HG03064 (cell line): ENCODE measurements around the gene CSF1.

Source experiments
- ATAC-seq: cut with Tn5 transposase; IDR thresholded peaks from one replicate; pipeline ENCODE4 v1.9.1; 2021; ENCODE audit warnings: low read depth; ENCODE audit not compliant: unreplicated experiment

The CSF1 gene

GRCh38 chr1:109901141-109901523 lies 9.5 kb upstream of the CSF1 start:
- no peak for ATAC-seq

DNA sequence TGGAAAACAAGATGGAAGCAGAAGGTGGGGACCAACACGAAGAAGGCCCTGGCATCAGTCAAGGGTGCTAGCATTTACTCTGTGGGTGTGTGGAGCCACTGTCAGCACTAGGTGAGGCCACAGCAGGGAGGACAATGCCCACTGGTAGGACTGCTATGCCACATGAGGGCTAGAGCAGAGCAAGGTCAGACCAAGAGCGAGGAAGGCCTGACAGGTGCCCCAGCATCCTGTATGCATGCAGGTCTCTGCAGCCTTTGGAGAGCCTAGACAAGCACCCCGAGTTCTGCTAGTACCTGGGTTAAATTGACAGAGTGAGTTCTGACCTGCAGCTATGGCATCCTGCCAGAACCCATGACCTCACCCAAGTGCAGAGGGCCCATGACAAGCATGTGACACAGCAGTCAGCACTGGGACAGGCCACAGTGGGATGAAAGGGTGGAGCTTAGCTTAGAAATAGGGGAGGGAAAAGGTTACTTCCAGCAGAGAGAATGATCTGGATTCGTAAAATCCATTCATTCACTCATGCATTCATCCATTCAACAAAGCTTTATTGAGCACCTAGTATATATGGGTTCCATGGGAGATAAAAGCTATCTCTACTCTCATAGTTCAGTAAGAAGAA lies 9.0 kb upstream of the CSF1 start:
- no peak for ATAC-seq

DNA sequence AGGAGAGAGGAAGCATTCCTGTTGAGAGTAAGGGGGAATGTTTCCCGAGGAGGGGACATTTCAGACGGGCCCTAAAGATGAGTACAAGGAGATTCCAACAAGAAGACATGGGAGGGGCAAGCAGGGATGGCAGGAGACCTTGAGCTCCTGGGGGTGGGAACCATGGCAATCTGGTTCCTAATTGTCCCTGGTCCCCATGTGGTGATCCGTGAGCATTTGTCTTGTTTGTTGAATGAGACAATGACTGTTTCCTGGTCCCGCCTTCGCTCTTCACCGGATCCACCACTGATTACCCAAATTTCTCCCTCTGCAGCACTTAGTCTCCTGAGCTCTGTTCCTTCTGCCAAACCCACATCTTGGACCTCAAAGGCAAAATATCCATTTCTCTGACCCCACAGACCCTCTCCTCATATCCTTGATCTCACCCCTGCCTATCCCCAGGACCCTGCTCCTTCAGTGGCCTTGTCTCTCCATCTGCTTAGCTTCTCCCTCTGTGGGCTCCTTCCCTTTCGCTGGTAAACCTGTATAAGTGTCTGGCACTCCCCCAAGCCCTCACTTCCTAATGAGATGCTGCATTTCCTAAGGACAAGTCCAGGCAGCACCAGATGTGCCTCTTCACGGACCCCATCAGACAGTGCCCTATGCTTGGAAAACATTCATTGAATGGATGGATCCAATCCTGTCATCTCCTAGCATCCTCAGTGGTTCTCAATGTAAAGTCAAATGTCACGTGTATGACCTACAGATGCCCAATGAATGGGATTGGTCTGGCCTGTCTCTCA lies 8.3 kb upstream of the CSF1 start:
- no peak for ATAC-seq

DNA sequence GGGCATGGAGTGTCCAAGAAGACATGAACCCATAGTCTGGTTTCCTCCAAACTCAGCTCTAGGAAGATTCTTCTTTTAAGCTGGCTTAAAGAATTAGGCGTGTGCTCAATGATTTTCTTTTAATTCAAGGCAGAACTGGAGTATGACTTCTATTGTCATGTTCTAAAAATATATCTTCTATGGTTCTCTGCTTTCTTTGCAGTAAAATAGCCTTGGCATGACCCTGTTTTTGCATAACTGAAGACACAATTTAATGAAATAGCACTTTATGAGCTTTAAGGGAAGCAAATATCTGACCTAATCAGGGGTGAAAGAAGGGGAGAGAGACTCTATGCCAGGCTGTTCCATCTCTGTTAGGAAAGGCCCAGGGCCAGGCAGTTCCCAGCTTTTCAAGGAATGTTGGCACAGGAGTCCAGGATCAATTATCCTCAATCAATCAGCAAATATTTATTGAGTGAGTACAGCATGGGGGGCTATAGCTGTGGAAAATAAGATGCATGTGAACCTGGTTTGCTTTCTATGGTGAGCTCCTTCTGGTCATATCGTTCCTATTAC lies 7.2 kb upstream of the CSF1 start:
- no peak for ATAC-seq

DNA sequence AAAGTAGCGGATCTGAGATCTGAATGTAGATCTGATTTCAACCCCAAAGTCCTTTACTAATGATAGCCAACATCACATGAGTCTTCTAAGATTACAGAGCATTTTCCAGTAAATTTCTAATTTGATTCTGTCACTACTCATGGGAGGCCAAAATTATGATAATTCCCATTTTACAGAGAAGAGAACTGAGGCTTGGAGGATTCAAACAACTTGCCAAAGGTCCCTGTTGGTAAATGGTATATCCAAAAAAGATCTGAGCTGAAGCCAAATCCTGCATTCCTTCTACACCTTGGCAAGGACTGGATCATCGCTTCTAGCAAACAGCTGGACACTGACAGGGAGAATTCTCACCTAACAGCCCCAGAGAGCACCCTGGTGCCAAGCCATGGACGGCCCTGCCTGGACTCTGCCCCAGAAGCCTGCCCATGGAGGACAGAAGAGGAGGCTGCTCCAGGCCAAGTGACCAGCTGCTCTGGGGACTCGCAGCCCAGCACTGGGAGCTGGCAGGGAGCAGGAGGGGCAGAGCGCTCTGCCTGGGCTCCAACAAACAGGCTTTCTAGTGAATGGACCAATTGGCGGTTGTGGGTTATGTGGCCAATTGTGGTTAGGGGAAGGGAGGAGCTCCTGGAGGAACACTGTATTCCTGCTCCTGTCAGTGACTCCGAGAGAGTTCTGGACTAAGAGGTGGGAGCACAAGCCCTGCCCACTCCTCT lies 6.4 kb upstream of the CSF1 start:
- no peak for ATAC-seq

DNA sequence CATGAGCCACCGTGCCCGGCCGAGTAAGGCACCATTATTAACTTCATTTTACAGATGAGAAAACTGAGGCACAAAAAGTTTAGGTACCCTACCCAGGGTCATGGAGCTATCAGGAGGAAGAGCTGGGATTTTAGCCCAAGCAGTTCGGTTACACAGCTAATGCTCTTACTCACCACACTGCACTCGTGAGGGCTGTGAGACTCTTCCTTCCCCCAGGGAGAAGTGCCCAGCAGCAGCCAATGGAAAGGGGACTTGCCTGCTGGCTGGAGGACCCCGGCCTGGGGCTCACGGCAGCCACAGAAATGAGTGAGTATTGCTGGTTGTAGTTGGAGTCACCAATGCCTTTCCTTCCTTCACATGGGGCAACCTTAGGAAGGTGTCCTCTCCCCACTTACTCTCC lies 5.2 kb upstream of the CSF1 start:
- ATAC-seq = no peak

GRCh38 chr1:109906160-109906838 lies 4.3 kb upstream of the CSF1 start:
- peak; percentile 88 for ATAC-seq

DNA sequence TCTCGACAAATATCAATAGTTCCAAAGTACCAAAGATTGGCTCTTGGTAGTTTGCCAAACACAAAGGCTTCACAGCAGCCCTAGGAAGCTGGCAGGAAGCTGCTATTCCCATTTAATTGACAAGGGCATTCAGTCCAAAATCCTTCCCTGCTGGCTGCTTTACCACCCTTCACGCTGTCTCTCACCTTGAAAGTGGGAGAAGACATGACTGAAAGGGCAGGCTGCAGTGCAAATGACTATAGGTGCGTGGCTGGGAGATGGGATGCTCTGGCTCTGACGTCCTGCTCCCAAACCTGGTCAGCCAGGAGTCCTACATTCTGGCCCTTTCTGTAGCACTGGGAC lies 3.8 kb upstream of the CSF1 start:
- ATAC-seq = no peak

GRCh38 chr1:109907190-109907774 lies 3.4 kb upstream of the CSF1 start:
- no peak for ATAC-seq

DNA sequence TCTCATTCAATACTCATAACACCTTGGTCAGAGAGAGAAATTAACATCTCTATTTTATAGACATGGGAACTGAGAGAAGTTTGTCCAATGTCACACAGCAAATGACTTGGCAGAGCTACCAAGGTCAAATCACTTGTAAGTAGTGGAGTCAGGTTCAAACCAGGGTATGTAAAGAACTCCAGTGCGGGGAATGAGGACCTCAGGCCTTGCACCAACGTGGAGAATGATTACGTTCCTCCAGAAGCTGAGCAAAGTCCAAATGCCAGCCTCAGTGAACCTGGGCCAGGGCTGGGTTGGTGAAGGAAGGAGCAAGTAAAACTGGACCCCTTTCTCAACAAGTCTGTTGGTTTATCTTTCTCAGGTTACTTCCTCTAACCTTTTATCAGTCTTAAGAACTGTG lies 1.8 kb upstream of the CSF1 start:
- ATAC-seq = no peak

DNA sequence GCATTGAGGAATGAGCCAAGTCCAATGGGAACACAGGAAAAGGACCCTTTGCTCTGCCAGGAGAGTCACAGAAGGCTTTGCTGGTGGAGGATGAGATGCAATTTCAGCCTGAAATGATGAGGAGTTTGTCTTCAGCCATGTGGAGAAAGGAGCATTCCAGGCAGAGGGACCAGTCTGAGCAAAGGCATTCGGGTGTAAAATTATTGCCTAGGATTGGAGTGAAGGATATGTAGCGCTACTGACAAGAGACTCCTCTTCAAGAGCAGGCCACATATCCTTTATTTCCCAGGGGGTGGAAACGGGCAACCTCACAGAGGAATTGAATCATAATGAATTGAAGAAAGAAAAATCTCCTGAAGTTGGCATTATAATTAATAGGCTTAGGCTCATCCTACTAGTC lies 1.1 kb upstream of the CSF1 start:
- no peak for ATAC-seq

DNA sequence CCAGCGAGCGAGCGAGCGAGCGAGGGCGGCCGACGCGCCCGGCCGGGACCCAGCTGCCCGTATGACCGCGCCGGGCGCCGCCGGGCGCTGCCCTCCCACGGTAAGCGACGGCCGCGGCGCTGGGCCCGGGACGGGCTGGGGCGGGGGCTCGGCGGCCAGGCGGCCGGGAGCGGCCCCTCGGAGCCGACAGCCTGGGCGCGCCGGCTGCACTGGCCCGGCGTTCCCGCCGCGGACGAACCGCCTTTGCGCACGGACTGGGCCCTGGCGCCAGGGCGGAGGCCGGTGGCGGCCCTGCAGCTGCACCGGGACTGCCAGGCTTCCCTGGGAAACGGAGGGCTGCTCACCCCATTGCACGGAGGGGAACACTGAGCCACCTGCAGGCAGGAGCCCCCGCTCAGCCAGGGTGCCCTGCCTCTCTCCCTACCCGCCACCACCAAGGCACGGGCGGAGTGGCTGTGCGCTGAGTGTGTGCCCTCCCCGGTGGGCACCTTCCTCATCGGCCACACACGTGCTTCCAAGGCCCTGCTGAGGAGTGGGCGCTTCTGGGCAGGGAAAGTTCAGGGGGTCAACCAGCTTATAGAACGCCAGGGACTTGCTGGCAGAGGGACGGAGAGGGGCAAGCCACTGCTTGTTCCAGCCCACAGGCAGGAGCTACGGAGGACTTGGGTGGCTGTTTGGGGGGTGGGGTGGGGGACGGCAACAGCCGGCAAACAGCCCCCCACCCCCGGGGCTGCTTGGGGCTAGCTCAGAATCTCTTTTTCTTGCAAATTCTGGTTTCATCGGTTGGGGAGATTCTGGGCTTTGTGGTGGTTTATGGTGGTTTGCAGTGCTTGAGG lies 532 bp downstream of the CSF1 start:
- ATAC-seq = no peak

DNA sequence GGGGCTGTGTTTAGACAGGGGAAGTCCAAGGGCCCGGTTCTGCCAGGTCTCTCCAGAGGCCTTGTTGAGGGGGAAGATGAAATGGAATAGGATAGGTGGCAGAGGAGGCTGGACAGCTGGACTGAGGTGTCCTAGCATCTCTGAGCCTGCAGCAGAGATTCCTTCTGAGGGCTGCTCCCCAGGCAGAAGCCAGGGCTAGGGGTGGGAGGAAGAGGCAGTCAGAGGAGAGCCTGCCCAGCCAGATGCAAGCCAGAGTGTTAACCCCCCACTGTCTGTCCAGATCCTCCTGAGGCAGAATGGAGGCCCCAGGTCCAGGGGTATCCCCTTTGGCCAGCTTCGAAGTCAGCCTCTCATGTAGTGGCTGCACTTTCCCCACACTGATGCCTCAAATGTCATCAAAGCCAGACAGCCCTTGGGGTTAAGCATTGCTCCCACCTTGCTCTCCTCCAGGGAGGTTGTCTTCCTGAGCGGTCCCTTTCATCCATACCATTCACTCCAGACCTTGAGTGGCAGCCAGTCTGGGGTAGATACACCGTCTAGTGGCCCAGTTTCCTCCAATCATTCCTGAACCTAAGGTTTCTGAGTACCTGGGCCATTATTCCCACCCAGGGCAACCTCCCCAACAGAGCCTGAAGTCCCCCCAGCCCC lies 1.7 kb downstream of the CSF1 start:
- no peak for ATAC-seq

GRCh38 chr1:109912873-109913272 lies 2.2 kb downstream of the CSF1 start:
- ATAC-seq = no peak

- ATAC-seq = no peak
Measured at GRCh38 chr1:109913360-109913879, 2.8 kb downstream of the CSF1 start.

- ATAC-seq = no peak
Measured at GRCh38 chr1:109914587-109915240, 4.1 kb downstream of the CSF1 start.

DNA sequence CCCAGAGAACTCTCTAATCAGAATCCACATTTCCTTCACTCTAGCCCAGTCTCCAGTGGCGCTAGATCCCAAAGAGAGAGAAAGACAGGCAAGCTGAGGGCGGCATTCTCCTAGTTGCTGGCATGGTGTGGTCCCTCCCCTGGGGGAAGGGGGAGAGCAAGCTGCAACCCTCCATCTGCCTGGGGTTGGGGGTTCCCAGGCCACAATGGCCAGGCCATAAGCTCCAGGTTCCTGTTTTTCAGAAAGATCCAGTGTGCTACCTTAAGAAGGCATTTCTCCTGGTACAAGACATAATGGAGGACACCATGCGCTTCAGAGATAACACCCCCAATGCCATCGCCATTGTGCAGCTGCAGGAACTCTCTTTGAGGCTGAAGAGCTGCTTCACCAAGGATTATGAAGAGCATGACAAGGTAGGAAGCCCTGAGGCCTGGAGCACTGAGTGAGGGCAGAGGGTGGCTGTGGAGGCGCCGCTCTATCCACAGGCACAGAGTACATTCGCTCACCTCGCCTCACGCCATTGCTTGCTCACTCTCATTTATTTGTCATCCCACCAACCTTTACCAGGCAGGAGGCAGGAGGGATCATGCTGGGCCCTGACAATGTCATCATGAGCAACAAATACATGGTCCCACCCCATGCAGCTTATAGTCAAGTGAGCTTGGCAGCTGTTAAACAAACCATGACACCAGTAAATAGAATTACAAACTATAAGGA lies 6.6 kb downstream of the CSF1 start:
- ATAC-seq = no peak
